Measurements from ENCODE around the gene MRM2.
A peak's percentile ranks its signal among the peaks of the same experiment; 100 is the strongest.
"Not testable (repeated sequence)": the region's sequence is repeated elsewhere in the genome, so short reads cannot be mapped to it uniquely, and the experiment has no call there.

The MRM2 gene

DNA sequence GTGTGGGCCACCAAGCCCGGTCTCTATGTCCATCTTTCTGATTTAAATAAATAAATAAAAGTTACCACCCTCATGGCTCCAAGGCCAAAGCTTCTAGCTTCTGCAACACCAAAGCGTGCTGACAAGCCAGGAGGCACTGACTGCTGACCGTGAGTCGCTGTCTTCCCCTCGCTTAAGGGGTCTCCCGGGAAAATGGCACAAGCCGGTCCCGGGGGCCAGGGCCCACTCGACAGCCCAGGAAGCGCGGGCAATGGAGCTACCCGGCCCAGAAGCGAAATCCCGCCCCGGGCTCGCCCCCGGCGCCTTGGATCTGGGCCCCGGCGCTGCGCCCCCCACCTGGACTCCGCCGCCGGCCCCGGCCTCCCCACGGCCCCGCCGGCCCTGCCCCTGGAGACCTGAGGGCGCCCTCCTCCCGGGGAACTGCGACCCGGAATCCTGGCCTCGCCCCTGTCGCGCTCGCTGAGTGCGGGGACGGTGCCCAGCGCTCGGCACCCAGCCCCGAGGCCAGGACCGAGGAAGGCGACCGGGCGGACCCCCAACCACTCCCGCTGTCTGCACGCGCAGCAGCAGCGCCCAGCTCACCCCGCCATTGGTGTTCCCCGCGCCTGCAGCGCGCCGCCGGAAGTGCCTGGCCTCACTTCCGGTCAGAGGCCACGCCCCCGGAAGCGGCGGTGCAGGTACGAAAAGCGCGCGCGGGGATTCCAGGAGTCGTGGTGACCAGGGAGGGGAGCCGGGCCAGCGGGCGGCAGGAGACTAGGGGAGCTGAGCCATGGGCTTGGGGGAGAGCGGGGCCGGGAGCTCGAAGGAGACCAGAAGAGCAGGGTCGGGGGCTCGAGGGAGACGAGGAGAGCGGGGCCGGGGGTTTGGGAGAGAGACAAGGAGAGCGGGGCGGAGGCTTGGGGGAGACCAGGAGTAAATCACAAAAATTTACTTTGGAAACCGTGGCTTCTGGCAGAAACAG, at the start of gene MRM2, which contains the start of gene NUDT1:
TSS of gene MRM2 (minus strand) at position 626 of the 961 bp plus-strand sequence. CDS start at position 590, 36 bp downstream.
TSS of gene NUDT1 (plus strand) at position 647 of the 961 bp plus-strand sequence. CDS start 2,349 bp downstream, outside the sequence.
- DNase-seq = peak; percentile 61

GRCh38 chr7:2290877-2291276, 48.9 kb upstream of the MRM2 start:
- no peak for DNase-seq

GRCh38 chr7:2289621-2290020, 47.6 kb upstream of the MRM2 start:
- no peak for DNase-seq

- no peak for DNase-seq
Observed at GRCh38 chr7:2289111-2289586, 47.1 kb upstream of the MRM2 start.

- no peak for DNase-seq
Observed at GRCh38 chr7:2288503-2288902, 46.5 kb upstream of the MRM2 start.

GRCh38 chr7:2287745-2288144, 45.7 kb upstream of the MRM2 start:
- DNase-seq = no peak

- DNase-seq = no peak
Observed at GRCh38 chr7:2283074-2283473, 41.1 kb upstream of the MRM2 start.

DNA sequence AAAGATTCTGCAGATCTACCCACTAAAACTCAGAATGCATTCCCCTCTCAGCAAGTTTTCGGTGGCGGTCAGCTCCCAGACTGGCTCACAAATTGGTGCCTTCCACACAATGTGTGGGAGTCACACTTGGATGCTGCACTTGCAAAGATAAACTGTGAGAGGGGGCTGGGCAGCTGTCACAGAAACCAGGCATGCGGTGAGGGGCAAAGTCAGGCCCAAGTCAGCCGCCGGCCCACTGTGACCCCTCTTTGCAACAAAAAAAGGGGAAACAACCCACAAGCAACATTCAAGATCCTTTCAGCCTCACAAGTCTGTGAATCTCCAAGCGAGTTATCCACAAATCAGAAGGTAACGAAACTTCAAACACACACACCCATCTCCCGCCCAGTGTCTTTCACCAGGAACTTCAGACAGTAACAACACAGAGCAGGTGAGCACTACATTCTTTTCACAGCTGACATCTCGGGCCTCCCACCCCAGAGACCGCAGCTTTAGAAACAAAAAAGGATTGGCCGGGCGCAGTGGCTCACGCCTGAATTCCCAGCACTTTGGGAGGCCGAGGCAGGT, 40.3 kb upstream of the MRM2 start:
- DNase-seq = no peak

- no peak for DNase-seq
Observed at GRCh38 chr7:2281541-2281940, 39.5 kb upstream of the MRM2 start.

GRCh38 chr7:2280424-2280823, 38.4 kb upstream of the MRM2 start:
- DNase-seq = no peak

- no peak for DNase-seq
Observed at GRCh38 chr7:2279896-2280295, 37.9 kb upstream of the MRM2 start.

- DNase-seq = no peak
Observed at GRCh38 chr7:2278026-2278425, 36.0 kb upstream of the MRM2 start.

DNA sequence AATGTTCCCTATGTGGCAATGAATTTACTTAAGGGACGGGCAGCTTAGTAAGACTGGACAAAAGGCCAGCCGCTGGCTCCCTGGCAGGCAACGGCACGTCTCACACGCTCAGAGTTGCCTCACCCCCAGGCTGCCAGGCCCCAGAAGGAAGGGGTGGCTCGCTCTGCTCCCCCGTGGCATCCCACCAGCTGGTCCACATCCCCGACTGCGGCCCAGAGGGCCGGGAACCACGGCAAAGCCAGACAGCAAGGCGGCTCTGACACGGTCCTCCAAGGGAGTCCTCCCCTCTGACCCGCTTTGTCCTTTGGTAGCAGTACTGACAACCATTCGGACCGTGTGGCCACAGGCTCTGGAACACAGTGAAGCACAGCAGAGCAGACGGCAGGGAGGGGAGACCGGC, 34.1 kb upstream of the MRM2 start:
- no peak for DNase-seq

DNA sequence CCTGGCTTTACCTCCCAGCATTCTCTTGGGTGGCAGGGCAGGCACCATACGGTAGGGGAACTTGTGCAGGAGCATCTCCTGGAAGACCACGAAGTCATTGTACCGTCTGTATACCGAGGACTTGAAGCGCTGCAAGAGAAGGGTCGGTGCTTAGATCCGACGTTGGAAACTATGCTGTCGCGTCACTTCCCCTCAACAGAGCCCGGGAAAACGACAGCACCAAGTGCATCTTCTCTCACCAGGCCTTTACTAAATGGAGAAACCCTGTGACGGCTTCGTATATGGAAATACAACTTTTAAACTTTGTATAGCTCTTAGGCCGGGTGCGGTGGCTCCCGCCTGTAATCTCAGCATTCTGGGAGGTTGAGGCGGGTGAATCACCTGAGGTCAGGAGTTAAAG, 33.1 kb upstream of the MRM2 start:
- DNase-seq = no peak

DNA sequence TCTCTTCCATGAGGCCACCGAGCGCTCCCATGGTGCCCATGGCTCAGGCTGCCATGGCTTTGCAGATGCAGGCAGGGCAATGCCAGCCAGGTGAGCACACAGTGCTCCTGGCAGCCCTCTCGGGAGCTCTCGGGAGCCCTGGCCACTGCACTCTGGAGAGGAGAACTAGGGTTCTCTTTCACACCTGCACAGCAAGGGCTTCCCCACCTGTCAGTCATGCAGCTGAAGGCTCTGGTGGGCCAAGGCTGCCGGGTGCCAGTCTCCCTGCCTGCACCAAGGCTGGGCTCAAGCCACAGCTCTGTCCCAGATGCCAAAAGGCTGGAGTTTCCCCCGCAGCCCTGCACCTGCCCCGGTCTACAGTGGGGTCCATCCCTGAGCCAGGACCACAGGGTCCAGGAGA, 32.7 kb upstream of the MRM2 start:
- no peak for DNase-seq

- no peak for DNase-seq
Observed at GRCh38 chr7:2273866-2274265, 31.9 kb upstream of the MRM2 start.

DNA sequence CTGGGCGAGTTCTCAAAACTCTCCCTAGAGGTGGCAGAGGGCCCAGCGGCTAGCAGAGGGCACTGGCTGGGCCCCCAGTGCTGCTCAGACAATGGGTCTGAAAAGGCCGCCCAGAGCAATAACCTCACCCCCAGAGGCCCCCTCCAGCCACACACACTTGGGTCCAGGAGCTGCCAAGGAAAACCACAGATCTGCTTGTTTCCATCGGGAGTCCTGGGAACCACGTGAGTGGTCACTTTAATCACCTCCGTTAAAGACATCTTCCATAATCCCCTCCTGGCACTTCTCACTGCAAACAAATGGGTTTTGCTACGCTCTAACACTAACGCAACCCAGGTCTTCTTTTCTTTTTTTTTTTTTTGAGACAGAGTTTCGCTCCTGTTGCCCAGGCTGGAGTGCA, 30.0 kb upstream of the MRM2 start:
- DNase-seq = no peak

DNA sequence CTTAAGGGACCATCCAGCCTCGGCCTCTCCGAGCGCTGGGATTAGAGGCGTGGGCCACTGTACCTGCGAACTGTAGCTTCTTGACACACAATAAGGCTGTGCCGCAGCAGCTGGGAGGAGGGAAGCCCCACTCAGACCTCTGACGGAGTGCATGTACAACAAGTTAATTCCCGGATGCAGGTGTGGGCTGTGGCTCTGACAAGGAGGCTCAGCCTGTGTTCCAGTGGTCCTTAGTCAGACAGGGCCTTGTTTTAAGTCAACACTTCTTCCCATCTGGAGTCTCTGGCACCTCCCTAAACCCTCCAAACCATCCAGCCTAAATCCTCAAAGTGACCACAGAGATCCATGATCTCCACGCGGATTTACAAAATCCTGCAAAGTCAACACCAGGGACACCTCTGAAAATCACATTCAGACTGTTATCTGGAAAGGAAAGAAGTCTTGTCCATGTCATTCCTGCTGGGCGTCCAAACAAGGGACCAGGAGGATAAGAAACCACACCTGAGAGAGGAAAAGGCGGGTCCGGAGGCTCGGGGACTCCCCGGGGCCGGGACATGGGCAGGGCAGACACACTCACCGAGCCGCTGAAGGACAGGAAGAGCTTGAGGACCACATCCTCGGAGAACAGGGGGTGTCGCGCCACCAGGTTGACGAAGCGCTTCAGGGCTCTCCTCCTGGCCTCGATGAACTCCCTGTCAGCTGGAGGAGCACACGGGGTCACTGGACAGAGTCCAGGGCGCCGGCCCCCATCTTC, 29.4 kb upstream of the MRM2 start:
- no peak for DNase-seq

DNA sequence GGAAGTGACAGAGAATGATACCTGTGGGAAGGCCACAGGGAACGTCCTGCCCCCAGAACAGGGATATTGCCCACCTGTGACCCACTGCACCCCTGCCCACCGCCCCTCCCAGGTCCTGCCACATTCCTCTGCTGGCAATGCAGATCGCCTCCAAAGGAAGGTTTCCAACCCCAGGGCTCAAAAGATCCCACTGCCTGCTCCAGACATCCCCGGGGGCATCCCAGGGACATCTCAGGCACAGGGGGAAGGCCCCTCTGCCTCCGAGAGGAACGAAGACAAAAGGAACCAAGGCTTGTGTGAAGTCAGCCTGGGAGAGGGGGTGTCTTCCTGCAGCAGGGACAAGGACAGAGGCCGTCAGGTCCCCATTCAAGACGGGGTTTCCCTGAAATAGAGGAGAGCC, 28.5 kb upstream of the MRM2 start:
- no peak for DNase-seq

GRCh38 chr7:2269991-2270460, 28.0 kb upstream of the MRM2 start:
- DNase-seq = no peak

GRCh38 chr7:2269089-2269990, 27.3 kb upstream of the MRM2 start:
- DNase-seq = not testable (repeated sequence)

DNA sequence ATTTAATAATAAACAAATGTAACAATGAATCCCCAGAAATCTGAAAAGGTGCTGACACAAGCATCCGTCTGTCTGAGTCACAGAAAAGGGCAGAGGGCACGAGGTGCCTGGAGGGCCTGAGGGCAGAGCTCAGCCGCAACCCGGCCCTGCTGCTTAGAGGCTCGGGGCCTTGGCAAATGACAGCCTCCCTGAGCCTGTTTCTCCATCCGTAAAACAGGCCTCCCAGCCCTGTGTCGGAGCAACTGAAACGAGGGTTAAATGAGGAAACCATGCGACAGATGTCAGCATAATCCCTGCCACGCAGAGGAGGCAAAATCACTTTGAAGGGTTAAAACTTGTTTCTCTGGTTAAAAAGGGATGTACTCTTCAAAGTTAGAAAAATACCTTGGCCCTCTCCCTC, 24.9 kb upstream of the MRM2 start:
- no peak for DNase-seq

Measured in activated gamma-delta T cell treated with Interleukin-2 at 50 U/mL for 16 hours (primary cell).